ENCODE measurements around the gene MC3R. TPM values are rescaled to one million over a fixed set of nuclear protein-coding genes. Genes with fewer than 3 reads are reported as not detected.

The MC3R gene
- total RNA-seq (not detected in 2 replicates), polyA plus RNA-seq (not detected in 2 replicates), polyA minus RNA-seq (not detected in 2 replicates)
- not detected for total RNA-seq (2013)

- Histone ChIP-seq H3K27ac (ENCODE audit: low read length in 2 of 2) (no peak within 1 kb of the TSS), H3K4me3 (ENCODE audit: control extremely low read depth in 1 of 5, extremely low read depth in 1 of 5, insufficient read depth in 1 of 5, low read depth in 2 of 5, low read length in 4 of 5) (no peak within 1 kb of the TSS), H3K36me3 (replicated peaks in 1 of 2; ENCODE audit: control extremely low read depth in 1 of 2, control insufficient read depth in 1 of 2, extremely low read depth in 1 of 2, insufficient read depth in 2 of 2, low read length in 1 of 2) (no peaks in the 10 kb centered on the region), H3K9me3 (ENCODE audit: control extremely low read depth in 1 of 3, control insufficient read depth in 2 of 3, insufficient read depth in 1 of 3, low read length in 2 of 3) (peaks cover 0 to 9% (median 0%) of the 10 kb centered on the region in 3 donors), H3K4me1 (ENCODE audit: control insufficient read depth in 2 of 2, insufficient read depth in 2 of 2, low read length in 2 of 2) (no peaks in the 10 kb centered on the region), H3K9ac (ENCODE audit: low read length) (no peak within 1 kb of the TSS), H3K79me2 (ENCODE audit: control insufficient read depth, insufficient read depth, low read length) (no peaks in the 10 kb centered on the region), H2AFZ (ENCODE audit: insufficient read depth, low read depth, low read length, poor library complexity, severe bottlenecking) (no peak within 1 kb of the TSS), H3K27me3 (replicated peaks in 1 of 4; ENCODE audit: control extremely low read depth in 1 of 4, control insufficient read depth in 3 of 4, insufficient read depth in 4 of 4, low read length in 3 of 4) (peaks cover 0 to 8% (median 0%) of the 10 kb centered on the region in 4 experiments), H4K20me1 (ENCODE audit: control insufficient read depth, insufficient read depth, low read length, poor library complexity, severe bottlenecking) (no peaks in the 10 kb centered on the region), H3K4me2 (replicated peaks; ENCODE audit: low read depth, low read length, poor library complexity, severe bottlenecking) (no peak within 1 kb of the TSS)
- intact Hi-C loops (cut with micrococcal nuclease): no loop called here
- ATAC-seq (ENCODE audit: low read depth) (no peak), DNase-seq (peak; percentile 11)
- CTCF ChIA-PET: no interaction called here
- Mint-ChIP-seq H3K9me3 (ENCODE audit: insufficient read depth) (no peaks in the 10 kb centered on the region), H3K27ac (no peak within 1 kb of the TSS), H3K4me1 (no peaks in the 10 kb centered on the region), H3K4me3 (no peak within 1 kb of the TSS), H3K27me3 (peaks cover 29% of the 10 kb centered on the region)
- 29% methylated on average over 5 of the region's 9 CpGs for WGBS (ENCODE audit: insufficient coverage)
- POLR2A ChIA-PET: no interaction called here
- TF ChIP-seq EZH2 (IDR thresholded peaks at IDR 0.05; ENCODE audit: borderline replicate concordance, insufficient read depth, low read depth, low read length, poor library complexity, severe bottlenecking): no peak
- TF ChIP-seq, protein P1, sequence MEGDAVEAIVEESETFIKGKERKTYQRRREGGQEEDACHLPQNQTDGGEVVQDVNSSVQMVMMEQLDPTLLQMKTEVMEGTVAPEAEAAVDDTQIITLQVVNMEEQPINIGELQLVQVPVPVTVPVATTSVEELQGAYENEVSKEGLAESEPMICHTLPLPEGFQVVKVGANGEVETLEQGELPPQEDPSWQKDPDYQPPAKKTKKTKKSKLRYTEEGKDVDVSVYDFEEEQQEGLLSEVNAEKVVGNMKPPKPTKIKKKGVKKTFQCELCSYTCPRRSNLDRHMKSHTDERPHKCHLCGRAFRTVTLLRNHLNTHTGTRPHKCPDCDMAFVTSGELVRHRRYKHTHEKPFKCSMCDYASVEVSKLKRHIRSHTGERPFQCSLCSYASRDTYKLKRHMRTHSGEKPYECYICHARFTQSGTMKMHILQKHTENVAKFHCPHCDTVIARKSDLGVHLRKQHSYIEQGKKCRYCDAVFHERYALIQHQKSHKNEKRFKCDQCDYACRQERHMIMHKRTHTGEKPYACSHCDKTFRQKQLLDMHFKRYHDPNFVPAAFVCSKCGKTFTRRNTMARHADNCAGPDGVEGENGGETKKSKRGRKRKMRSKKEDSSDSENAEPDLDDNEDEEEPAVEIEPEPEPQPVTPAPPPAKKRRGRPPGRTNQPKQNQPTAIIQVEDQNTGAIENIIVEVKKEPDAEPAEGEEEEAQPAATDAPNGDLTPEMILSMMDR (IDR thresholded peaks at IDR 0.05): peak; percentile 8
Observed at GRCh38 chr20:56247954-56248782, at the start of gene MC3R. Gene MC3R, plus strand, starts transcription at chr20:56248732. Its CDS starts 112 bp downstream, at chr20:56248844.

GRCh38 chr20:56200456-56200855 is 48.1 kb upstream of the MC3R start:
- Histone ChIP-seq H3K4me2 (replicated peaks; ENCODE audit: low read depth, low read length, poor library complexity, severe bottlenecking) (no peak overlapping the region), H3K27ac (ENCODE audit: low read length in 2 of 2) (no peak overlapping the region), H3K9ac (ENCODE audit: low read length) (no peak overlapping the region), H3K4me3 (ENCODE audit: control extremely low read depth in 1 of 5, extremely low read depth in 1 of 5, insufficient read depth in 1 of 5, low read depth in 2 of 5, low read length in 4 of 5) (no peak overlapping the region), H4K20me1 (ENCODE audit: control insufficient read depth, insufficient read depth, low read length, poor library complexity, severe bottlenecking) (no peaks in the 10 kb centered on the region), H2AFZ (ENCODE audit: insufficient read depth, low read depth, low read length, poor library complexity, severe bottlenecking) (no peak overlapping the region), H3K36me3 (replicated peaks in 1 of 2; ENCODE audit: control extremely low read depth in 1 of 2, control insufficient read depth in 1 of 2, extremely low read depth in 1 of 2, insufficient read depth in 2 of 2, low read length in 1 of 2) (no peaks in the 10 kb centered on the region), H3K79me2 (ENCODE audit: control insufficient read depth, insufficient read depth, low read length) (no peaks in the 10 kb centered on the region), H3K4me1 (ENCODE audit: control insufficient read depth in 2 of 2, insufficient read depth in 2 of 2, low read length in 2 of 2) (no peaks in the 10 kb centered on the region), H3K9me3 (ENCODE audit: control extremely low read depth in 1 of 3, control insufficient read depth in 2 of 3, insufficient read depth in 1 of 3, low read length in 2 of 3) (peaks cover 1 to 20% (median 14%) of the 10 kb centered on the region in 3 donors), H3K27me3 (replicated peaks in 1 of 4; ENCODE audit: control extremely low read depth in 1 of 4, control insufficient read depth in 3 of 4, insufficient read depth in 4 of 4, low read length in 3 of 4) (no peaks in the 10 kb centered on the region)
- ATAC-seq (ENCODE audit: low read depth): no peak
- Mint-ChIP-seq H3K4me1 (no peaks in the 10 kb centered on the region), H3K4me3 (no peak overlapping the region), H3K27ac (no peak overlapping the region), H3K27me3 (no peaks in the 10 kb centered on the region), H3K9me3 (ENCODE audit: insufficient read depth) (peaks cover 12% of the 10 kb centered on the region)
- CTCF ChIA-PET: no interaction called here
- POLR2A ChIA-PET: no interaction called here
- WGBS (ENCODE audit: insufficient coverage): 93% methylated on average over 3 of the region's 3 CpGs
- TF ChIP-seq, protein P1 (IDR thresholded peaks at IDR 0.05): peak; percentile 16
- TF ChIP-seq EZH2 (IDR thresholded peaks at IDR 0.05; ENCODE audit: borderline replicate concordance, insufficient read depth, low read depth, low read length, poor library complexity, severe bottlenecking): no peak
- intact Hi-C loops (cut with micrococcal nuclease): no loop called here
- no peak for DNase-seq
